HepG2 (cell line): Measurements from ENCODE around the gene TMTC1. TPM values are rescaled to one million over a fixed set of nuclear protein-coding genes. Genes with fewer than 3 reads are reported as not detected.

ENCODE experiments used
- ATAC-seq: fragments of 200-7000 bp; cut with Tn5 transposase; 3 replicates; pipeline ENCODE4 v1.9.1; 2020; ENCODE audit warnings: mild to moderate bottlenecking, moderate library complexity
- BruUV-seq: library from RNA; stranded (reverse); fragments of 400-500 nt; replicated peaks from 2 replicates; lab custom pipeline; 2021; lab: Mats Ljungman, UMichigan
- CTCF ChIA-PET: fragments of 300-600 bp; formaldehyde crosslinking; extraction: SDS; loops from one replicate; lab custom pipeline; 2021; ENCODE audit warnings: low total read pairs, inconsistent platforms, low intra/inter-chr PET ratio; lab: Yijun Ruan, JAX
- POLR2A ChIA-PET: fragments of 350-600 bp; sonication (Branson Sonifier 250); formaldehyde crosslinking; loops from one replicate; lab custom pipeline; 2020; ENCODE audit warnings: antibody characterized with exemption, inconsistent platforms; lab: Yijun Ruan, JAX
- DNase-seq: peaks from one replicate; pipeline ENCODE4 v3.0.0-alpha.2; 2015; ENCODE audit warnings: low spot score
- FAIRE-seq: peaks from 3 replicates; lab custom pipeline; 2011; peaks lifted over from hg19 to GRCh38; lab: Jason Lieb, UNC
- H2AFZ ChIP-seq: one replicate; pipeline ENCODE4 v1.6.1; 2011; ENCODE audit warnings: low read length, inconsistent platforms
- H3K27ac ChIP-seq: fragments of 300-600 bp; 3 replicates; pipeline ENCODE4 v1.8.0; 2011; ENCODE audit warnings: mixed run types, mild to moderate bottlenecking, mixed read lengths, low read length, inconsistent platforms; ENCODE audit not compliant: insufficient read depth; ENCODE audit errors: extremely low read length
- H3K27me3 ChIP-seq, 2 experiments: fragments of 200-600 bp in 1 of 2; 2 replicates in 1 of 2; 3 replicates in 1 of 2; pipeline versions ENCODE4 v1.6.0 to v1.8.0; 2011; ENCODE audit warnings: low read length in 2 of 2, mild to moderate bottlenecking in 2 of 2, moderate library complexity in 2 of 2, inconsistent platforms in 1 of 2; ENCODE audit not compliant: insufficient read depth in 2 of 2, control insufficient read depth in 1 of 2
- H3K36me3 ChIP-seq, 2 experiments: fragments of 200-600 bp in 1 of 2; replicated peaks in 1 of 2; 2 replicates in 1 of 2; 3 replicates in 1 of 2; pipeline versions ENCODE4 v1.5.1 to v1.8.0; 2011; ENCODE audit warnings: low read length in 2 of 2, inconsistent platforms in 1 of 2; ENCODE audit not compliant: insufficient read depth in 2 of 2, control insufficient read depth in 1 of 2
- H3K4me1 ChIP-seq: 2 replicates; pipeline ENCODE4 v1.5.1; 2012; ENCODE audit warnings: low read length, inconsistent platforms; ENCODE audit not compliant: insufficient read depth
- H3K4me2 ChIP-seq: 2 replicates; pipeline ENCODE4 v1.6.0; 2011; ENCODE audit warnings: low read depth, low read length, inconsistent platforms
- H3K4me3 ChIP-seq, 3 experiments: fragments of 200-600 bp in 1 of 3; sonication (generic), shearing (Covaris generic) in 1 of 3; replicated peaks in 1 of 3; 2 replicates each; pipeline ENCODE4 v1.5.1; 2011 to 2016; ENCODE audit warnings: low read length in 3 of 3, inconsistent platforms in 2 of 3, low read depth in 2 of 3, mild to moderate bottlenecking in 2 of 3, control low read depth in 1 of 3, mixed read lengths in 1 of 3; ENCODE audit not compliant: insufficient read depth in 1 of 3
- H3K79me2 ChIP-seq: one replicate; pipeline ENCODE4 v1.6.1; 2011; ENCODE audit warnings: low read length, inconsistent platforms; ENCODE audit not compliant: insufficient read depth
- H3K9ac ChIP-seq: 2 replicates; pipeline ENCODE4 v1.6.0; 2011; ENCODE audit warnings: mild to moderate bottlenecking, low read depth, low read length, inconsistent platforms; ENCODE audit not compliant: insufficient read depth
- H3K9me3 ChIP-seq: 2 replicates; pipeline ENCODE4 v1.5.1; 2012; ENCODE audit warnings: mild to moderate bottlenecking, low read length
- H4K20me1 ChIP-seq: 2 replicates; pipeline ENCODE4 v1.6.0; 2011; ENCODE audit warnings: inconsistent platforms, mild to moderate bottlenecking, low read length, moderate library complexity; ENCODE audit not compliant: insufficient read depth
- CENPX ChIP-seq: sonication (generic); formaldehyde crosslinking; IDR thresholded peaks from 2 replicates; pipeline ENCODE4 v1.9.0; 2021; ENCODE audit warnings: mild to moderate bottlenecking, missing genetic modification reagents, moderate library complexity
- FOXA3 ChIP-seq: IDR thresholded peaks from 2 replicates; pipeline ENCODE4 v1.6.1; 2016; ENCODE audit warnings: missing genetic modification reagents, missing compliant biosample characterization
- IRX3 ChIP-seq: sonication (generic); formaldehyde crosslinking; IDR thresholded peaks from 2 replicates; pipeline ENCODE4 v1.8.1; 2023; ENCODE audit warnings: mild to moderate bottlenecking, low read depth, missing genetic modification reagents, borderline replicate concordance
- MEF2D ChIP-seq: sonication (generic); formaldehyde crosslinking; IDR thresholded peaks from 2 replicates; pipeline ENCODE4 v1.5.1; 2020; ENCODE audit warnings: mild to moderate bottlenecking, missing genetic modification reagents
- RCOR2 ChIP-seq: IDR thresholded peaks from 2 replicates; pipeline ENCODE4 v1.6.1; 2016; ENCODE audit warnings: missing biosample characterization, missing genetic modification reagents
- RFXANK ChIP-seq: IDR thresholded peaks from 2 replicates; pipeline ENCODE4 v1.6.1; 2016
- SETDB1 ChIP-seq: sonication (generic); formaldehyde crosslinking; IDR thresholded peaks from 2 replicates; pipeline ENCODE4 v1.5.1; 2020; ENCODE audit warnings: missing genetic modification reagents, mild to moderate bottlenecking, borderline replicate concordance
- SKI ChIP-seq: fragments of 450-650 bp; IDR thresholded peaks from one replicate; pipeline ENCODE4 v1.6.1; 2018; ENCODE audit warnings: mild to moderate bottlenecking; ENCODE audit not compliant: partially characterized antibody
- THAP8 ChIP-seq: sonication (generic); formaldehyde crosslinking; IDR thresholded peaks from 2 replicates; pipeline ENCODE4 v1.5.1; 2020; ENCODE audit warnings: missing genetic modification reagents, mild to moderate bottlenecking, borderline replicate concordance
- ZBTB7B ChIP-seq: sonication (generic); formaldehyde crosslinking; IDR thresholded peaks from 2 replicates; pipeline ENCODE4 v1.4.0; 2020; ENCODE audit warnings: missing genetic modification reagents
- ZNF567 ChIP-seq: sonication (generic); formaldehyde crosslinking; IDR thresholded peaks from 2 replicates; pipeline ENCODE4 v1.8.1; 2023; ENCODE audit warnings: mild to moderate bottlenecking, missing genetic modification reagents, borderline replicate concordance
- ZNF670 ChIP-seq: sonication (generic); formaldehyde crosslinking; IDR thresholded peaks from 2 replicates; pipeline ENCODE4 v1.8.0; 2022; ENCODE audit warnings: mild to moderate bottlenecking, missing genetic modification reagents, borderline replicate concordance
- ZNF878 ChIP-seq: sonication (generic); formaldehyde crosslinking; IDR thresholded peaks from 2 replicates; pipeline ENCODE4 v1.8.1; 2023; ENCODE audit warnings: mild to moderate bottlenecking, missing genetic modification reagents, moderate library complexity
- ZSCAN31 ChIP-seq: sonication (generic); formaldehyde crosslinking; IDR thresholded peaks from 2 replicates; pipeline ENCODE4 v1.5.0; 2020; ENCODE audit warnings: low read depth, mild to moderate bottlenecking, missing genetic modification reagents
- WGBS: methylation state at CpG from one replicate; pipeline ENCODE4 v1.1.6; 2017; ENCODE audit warnings: low lambda C conversion rate; 5-methylcytosine and 5-hydroxymethylcytosine counted together
- in situ Hi-C: cut with HindIII; loops from 2 replicates; pipeline ENCODE4 v1.10.0; 2017; ENCODE audit warnings: low pct_unique_long_range_greater_than_20kb; ENCODE audit not compliant: extremely low pct_ligation_motif_present
- intact Hi-C: fragments of 100-400 bp; cut with micrococcal nuclease; formaldehyde crosslinking; loops from one replicate; pipeline ENCODE4 v1.10.0; 2022; ENCODE audit not compliant: unreplicated experiment
- polyA plus RNA-seq, 8 experiments: library from polyadenylated mRNA; depleted of rRNA in 3 of 8; stranded (reverse) in 7 of 8; unstranded in 1 of 8; fragments of >200 nt; fragmentation: Illumina TruSeq in 4 of 8; extraction: Trizol in 4 of 8; gene quantifications; 2 replicates each; pipeline versions ENCODE4 v1.2.1 to v1.2.3, GENCODE V29; 2011 to 2016; ENCODE audit warnings: low read depth in 4 of 8, missing spikeins in 1 of 8, mixed read lengths in 1 of 8; ENCODE audit not compliant: insufficient read depth in 1 of 8
- total RNA-seq, 5 experiments: library from RNA; depleted of rRNA; stranded (reverse); fragments of >200 nt; fragmentation: Illumina TruSeq; extraction: Trizol; gene quantifications; 2 replicates each; pipeline ENCODE4 v1.2.3, GENCODE V29; 2016; ENCODE audit warnings: low read depth in 1 of 5
- TF ChIP-seq, protein P1 (sequence below): sonication (generic); formaldehyde crosslinking; IDR thresholded peaks from 2 replicates; pipeline ENCODE4 v1.8.0; 2022; ENCODE audit warnings: mild to moderate bottlenecking, missing genetic modification reagents, borderline replicate concordance
- TF ChIP-seq, protein P2 (sequence below): sonication (generic); formaldehyde crosslinking; IDR thresholded peaks from 2 replicates; pipeline ENCODE4 v1.5.1; 2020; ENCODE audit warnings: missing genetic modification reagents, mild to moderate bottlenecking, borderline replicate concordance
- TF ChIP-seq, protein P3 (sequence below): sonication (generic); formaldehyde crosslinking; IDR thresholded peaks from 2 replicates; pipeline ENCODE4 v1.8.0; 2022; ENCODE audit warnings: missing genetic modification reagents, low read depth, mild to moderate bottlenecking, borderline replicate concordance

TMTC1 gene
- total and polyA plus RNA-seq, 2 of the 13 experiments (the other 11 are each of a cell fraction or from before 2014, with no cell fraction given): 0.69 to 1.8 TPM

GRCh38 chr12:29644536-29645162, 139.1 kb downstream of the TMTC1 start (continued):
- TF ChIP-seq ZNF670 (CRISPR knock-in tag) (no peak), IRX3 (CRISPR knock-in tag) (no peak), RCOR2 (no peak), ZSCAN31 (CRISPR knock-in tag) (no peak), ZNF878 (CRISPR knock-in tag) (no peak), SKI (no peak)
- TF ChIP-seq, protein P1, sequence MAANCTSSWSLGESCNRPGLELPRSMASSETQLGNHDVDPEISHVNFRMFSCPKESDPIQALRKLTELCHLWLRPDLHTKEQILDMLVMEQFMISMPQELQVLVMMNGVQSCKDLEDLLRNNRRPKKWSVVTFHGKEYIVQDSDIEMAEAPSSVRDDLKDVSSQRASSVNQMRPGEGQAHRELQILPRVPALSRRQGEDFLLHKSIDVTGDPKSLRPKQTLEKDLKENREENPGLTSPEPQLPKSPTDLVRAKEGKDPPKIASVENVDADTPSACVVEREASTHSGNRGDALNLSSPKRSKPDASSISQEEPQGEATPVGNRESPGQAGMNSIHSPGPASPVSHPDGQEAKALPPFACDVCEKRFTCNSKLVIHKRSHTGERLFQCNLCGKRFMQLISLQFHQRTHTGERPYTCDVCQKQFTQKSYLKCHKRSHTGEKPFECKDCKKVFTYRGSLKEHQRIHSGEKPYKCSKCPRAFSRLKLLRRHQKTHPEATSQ (CRISPR knock-in tag): no peak

- peak overlapping the region; percentile 71 for H3K4me2 ChIP-seq
- no peaks in the 10 kb centered on the region for H4K20me1 ChIP-seq
- in situ Hi-C loops (no loop called here), intact Hi-C loops (loop anchor here (1.0 to 10.0 kb wide), 2 partner anchors 88 to 144 kb away; partner anchors contain the start of gene TMTC1)
- no peaks in the 10 kb centered on the region for H3K79me2 ChIP-seq
- DNase-seq (peak; percentile 63), FAIRE-seq (no peak), ATAC-seq (peak; percentile 93)
- H3K9ac ChIP-seq: peak overlapping the region; percentile 65
- no peaks in the 10 kb centered on the region for H3K36me3 ChIP-seq
- ChIA-PET CTCF (no interaction called here), POLR2A (interaction anchor here (1.2 to 1.3 kb wide), 2 partner anchors 1114 to 1156 kb away, joined by 3 to 5 read pairs; no protein-coding TSS in a partner anchor)
- peak overlapping the region; percentile 60 to 72 (median 61); a peak in 5 of 6 replicates for H3K4me3 ChIP-seq
- H3K9me3 ChIP-seq: no peaks in the 10 kb centered on the region
- peak overlapping the region; percentile 90 for H2AFZ ChIP-seq
- peaks cover 8% of the 10 kb centered on the region for H3K4me1 ChIP-seq
- 4% methylated on average over 6 of the region's 13 CpGs for WGBS
- peak overlapping the region; percentile 85 for H3K27ac ChIP-seq
- BruUV-seq: TSS peak; percentile 73
- no peaks in the 10 kb centered on the region for H3K27me3 ChIP-seq
- TF ChIP-seq, protein P2, sequence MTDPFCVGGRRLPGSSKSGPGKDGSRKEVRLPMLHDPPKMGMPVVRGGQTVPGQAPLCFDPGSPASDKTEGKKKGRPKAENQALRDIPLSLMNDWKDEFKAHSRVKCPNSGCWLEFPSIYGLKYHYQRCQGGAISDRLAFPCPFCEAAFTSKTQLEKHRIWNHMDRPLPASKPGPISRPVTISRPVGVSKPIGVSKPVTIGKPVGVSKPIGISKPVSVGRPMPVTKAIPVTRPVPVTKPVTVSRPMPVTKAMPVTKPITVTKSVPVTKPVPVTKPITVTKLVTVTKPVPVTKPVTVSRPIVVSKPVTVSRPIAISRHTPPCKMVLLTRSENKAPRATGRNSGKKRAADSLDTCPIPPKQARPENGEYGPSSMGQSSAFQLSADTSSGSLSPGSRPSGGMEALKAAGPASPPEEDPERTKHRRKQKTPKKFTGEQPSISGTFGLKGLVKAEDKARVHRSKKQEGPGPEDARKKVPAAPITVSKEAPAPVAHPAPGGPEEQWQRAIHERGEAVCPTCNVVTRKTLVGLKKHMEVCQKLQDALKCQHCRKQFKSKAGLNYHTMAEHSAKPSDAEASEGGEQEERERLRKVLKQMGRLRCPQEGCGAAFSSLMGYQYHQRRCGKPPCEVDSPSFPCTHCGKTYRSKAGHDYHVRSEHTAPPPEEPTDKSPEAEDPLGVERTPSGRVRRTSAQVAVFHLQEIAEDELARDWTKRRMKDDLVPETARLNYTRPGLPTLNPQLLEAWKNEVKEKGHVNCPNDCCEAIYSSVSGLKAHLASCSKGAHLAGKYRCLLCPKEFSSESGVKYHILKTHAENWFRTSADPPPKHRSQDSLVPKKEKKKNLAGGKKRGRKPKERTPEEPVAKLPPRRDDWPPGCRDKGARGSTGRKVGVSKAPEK (CRISPR knock-in tag): no peak
- TF ChIP-seq MEF2D (no peak), FOXA3 (CRISPR knock-in tag) (no peak), SETDB1 (CRISPR knock-in tag) (no peak), ZNF567 (no peak), THAP8 (CRISPR knock-in tag) (no peak), RFXANK (no peak), CENPX (CRISPR knock-in tag) (no peak), ZBTB7B (CRISPR knock-in tag) (no peak)
- TF ChIP-seq, protein P3, sequence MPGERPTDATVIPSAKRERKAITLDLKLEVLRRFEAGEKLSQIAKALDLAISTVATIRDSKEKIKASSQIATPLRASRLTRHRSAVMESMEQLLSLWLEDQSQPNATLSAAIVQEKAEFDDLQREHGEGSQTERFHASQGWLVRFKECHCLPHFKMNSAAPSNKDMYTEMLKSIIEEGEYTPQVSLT (CRISPR knock-in tag): no peak
These were observed 143.0 kb downstream of the TMTC1 start for GRCh38 chr12:29640589-29641345.
